Right atrium auricular region (tissue), 2 donors: ENCODE measurements around the gene CEP70. TPM values are rescaled to one million over a fixed set of nuclear protein-coding genes. Genes with fewer than 3 reads are reported as not detected.
A peak's percentile ranks its signal among the peaks of the same experiment; 100 is the strongest.

Experiments used
- DNase-seq: peaks from one replicate; pipeline ENCODE4 v3.0.0-alpha.2; 2019; ENCODE audit warnings: low spot score
- H3K27ac ChIP-seq, 2 donors: fragments of 200-600 bp; sonication (generic); 1 replicate in 1 of 2; 2 replicates in 1 of 2; pipeline ENCODE4 v1.5.1; 2016 to 2019
- H3K27me3 ChIP-seq, 2 donors: fragments of 200-600 bp; sonication (generic); one replicate each; pipeline versions ENCODE4 v1.5.1 to v1.6.0; 2017 to 2019
- H3K36me3 ChIP-seq: fragments of 200-600 bp; sonication (generic); one replicate; pipeline ENCODE4 v1.5.1; 2016
- H3K4me1 ChIP-seq, 2 donors: fragments of 200-600 bp; sonication (generic); one replicate each; pipeline versions ENCODE4 v1.5.1 to v1.6.0; 2017 to 2019
- H3K4me3 ChIP-seq, 2 donors: fragments of 200-600 bp; sonication (generic); 1 replicate in 1 of 2; 2 replicates in 1 of 2; pipeline ENCODE4 v1.5.1; 2017 to 2019; ENCODE audit warnings: mild to moderate bottlenecking in 1 of 2, moderate library complexity in 1 of 2
- H3K9me3 ChIP-seq, 2 donors: fragments of 200-600 bp; sonication (generic); one replicate each; pipeline ENCODE4 v1.5.1; 2019
- total RNA-seq, 2 donors: library from RNA; depleted of rRNA; stranded (reverse); fragments of >200 nt; gene quantifications; one replicate each; pipeline ENCODE4 v1.1.0, GENCODE V29; 2016
- TF ChIP-seq, protein P1 (sequence below), 2 donors: fragments of 200-600 bp; sonication (generic); IDR thresholded peaks; one replicate each; pipeline ENCODE4 v1.5.1; 2019; ENCODE audit warnings: antibody characterized with exemption in 2 of 2

CEP70 gene
- total RNA-seq, 2 donors from 2014 or later: 18.9 to 24.3 TPM

DNA sequence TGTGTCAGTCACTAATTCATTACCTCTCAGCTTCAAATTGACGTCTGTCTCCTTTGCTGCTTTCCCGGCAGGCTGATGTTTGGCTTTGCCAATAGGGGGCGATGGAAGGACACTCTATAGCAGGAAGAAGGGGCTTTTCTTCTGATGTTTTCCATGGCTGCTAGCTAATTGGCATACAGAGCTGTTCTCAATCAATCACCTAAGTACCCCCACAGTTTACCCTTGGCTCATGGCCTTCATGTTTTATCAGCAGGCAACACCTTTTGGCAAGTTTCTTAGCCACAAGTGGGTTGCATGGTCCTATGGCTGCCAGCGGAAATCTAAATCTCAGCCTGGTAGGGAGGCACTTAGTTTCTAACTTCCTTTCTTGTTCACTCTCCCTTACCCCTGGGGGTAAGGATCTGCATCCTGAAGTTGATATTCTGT, 114.6 kb downstream of the CEP70 start:
- no peaks in the 10 kb centered on the region for H3K36me3 ChIP-seq
- no peaks in the 10 kb centered on the region for H3K27me3 ChIP-seq
- H3K27ac ChIP-seq: no peak overlapping the region
- H3K9me3 ChIP-seq: no peaks in the 10 kb centered on the region
- no peaks in the 10 kb centered on the region for H3K4me1 ChIP-seq
- DNase-seq: no peak
- H3K4me3 ChIP-seq: no peak overlapping the region
- TF ChIP-seq, protein P1, sequence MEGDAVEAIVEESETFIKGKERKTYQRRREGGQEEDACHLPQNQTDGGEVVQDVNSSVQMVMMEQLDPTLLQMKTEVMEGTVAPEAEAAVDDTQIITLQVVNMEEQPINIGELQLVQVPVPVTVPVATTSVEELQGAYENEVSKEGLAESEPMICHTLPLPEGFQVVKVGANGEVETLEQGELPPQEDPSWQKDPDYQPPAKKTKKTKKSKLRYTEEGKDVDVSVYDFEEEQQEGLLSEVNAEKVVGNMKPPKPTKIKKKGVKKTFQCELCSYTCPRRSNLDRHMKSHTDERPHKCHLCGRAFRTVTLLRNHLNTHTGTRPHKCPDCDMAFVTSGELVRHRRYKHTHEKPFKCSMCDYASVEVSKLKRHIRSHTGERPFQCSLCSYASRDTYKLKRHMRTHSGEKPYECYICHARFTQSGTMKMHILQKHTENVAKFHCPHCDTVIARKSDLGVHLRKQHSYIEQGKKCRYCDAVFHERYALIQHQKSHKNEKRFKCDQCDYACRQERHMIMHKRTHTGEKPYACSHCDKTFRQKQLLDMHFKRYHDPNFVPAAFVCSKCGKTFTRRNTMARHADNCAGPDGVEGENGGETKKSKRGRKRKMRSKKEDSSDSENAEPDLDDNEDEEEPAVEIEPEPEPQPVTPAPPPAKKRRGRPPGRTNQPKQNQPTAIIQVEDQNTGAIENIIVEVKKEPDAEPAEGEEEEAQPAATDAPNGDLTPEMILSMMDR (IDR thresholded peaks at IDR 0.05): peak; percentile 38 to 70

DNA sequence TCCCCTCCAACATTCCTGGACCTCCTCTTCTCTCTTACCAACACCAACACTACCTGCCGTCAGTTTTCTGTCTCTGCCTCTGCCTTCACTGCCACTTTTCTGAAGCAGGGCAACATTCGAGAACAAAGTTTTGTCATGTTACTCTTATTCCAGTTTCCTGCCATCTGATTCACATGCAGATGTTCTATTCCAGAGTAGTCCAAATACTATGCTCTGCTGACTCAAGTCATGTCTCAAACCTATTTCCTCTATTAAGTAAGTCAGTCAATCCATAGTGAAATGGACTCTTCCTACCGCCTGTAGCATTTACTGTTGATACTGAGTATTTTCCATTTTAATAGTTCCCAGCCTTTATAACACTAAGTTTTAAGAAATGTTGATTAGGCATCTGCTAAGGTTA, 116.3 kb downstream of the CEP70 start:
- Histone ChIP-seq H3K9me3 (no peaks in the 10 kb centered on the region), H3K27ac (no peak overlapping the region), H3K4me3 (no peak overlapping the region), H3K27me3 (no peaks in the 10 kb centered on the region), H3K36me3 (no peaks in the 10 kb centered on the region), H3K4me1 (no peaks in the 10 kb centered on the region)
- TF ChIP-seq, protein P1 (IDR thresholded peaks at IDR 0.05): no peak
- no peak for DNase-seq

DNA sequence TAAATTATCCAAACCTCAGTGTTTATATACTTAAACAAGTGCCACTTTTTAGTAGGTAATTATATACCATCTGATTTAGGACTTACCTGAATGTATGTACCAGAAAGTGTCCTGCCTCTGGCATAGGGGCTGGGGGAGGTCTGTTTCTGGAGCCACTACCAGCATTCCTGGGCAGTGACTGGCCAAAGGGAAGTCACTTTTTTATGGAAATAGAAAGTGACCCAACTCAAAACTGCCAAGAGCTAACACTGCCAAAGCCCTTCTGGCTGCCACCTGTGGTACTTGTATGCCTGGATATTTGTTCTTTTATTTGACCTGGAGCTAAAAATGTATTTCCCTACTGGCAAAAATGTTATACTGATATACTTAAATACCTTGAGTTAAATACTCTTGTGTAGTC, 116.9 kb downstream of the CEP70 start:
- DNase-seq: no peak
- Histone ChIP-seq H3K27me3 (no peaks in the 10 kb centered on the region), H3K4me3 (no peak overlapping the region), H3K9me3 (no peaks in the 10 kb centered on the region), H3K36me3 (no peaks in the 10 kb centered on the region), H3K27ac (no peak overlapping the region), H3K4me1 (no peaks in the 10 kb centered on the region)
- TF ChIP-seq, protein P1 (IDR thresholded peaks at IDR 0.05): no peak

- Histone ChIP-seq H3K4me3 (no peak overlapping the region), H3K9me3 (no peaks in the 10 kb centered on the region), H3K4me1 (no peaks in the 10 kb centered on the region), H3K36me3 (no peaks in the 10 kb centered on the region), H3K27ac (no peak overlapping the region), H3K27me3 (no peaks in the 10 kb centered on the region)
- DNase-seq: no peak
- TF ChIP-seq, protein P1 (IDR thresholded peaks at IDR 0.05): no peak
Measured at GRCh38 chr3:138476526-138476925, 117.5 kb downstream of the CEP70 start.

- Histone ChIP-seq H3K27me3 (no peaks in the 10 kb centered on the region), H3K4me3 (no peak overlapping the region), H3K9me3 (no peaks in the 10 kb centered on the region), H3K4me1 (no peaks in the 10 kb centered on the region), H3K27ac (no peak overlapping the region), H3K36me3 (no peaks in the 10 kb centered on the region)
- DNase-seq: no peak
- TF ChIP-seq, protein P1 (IDR thresholded peaks at IDR 0.05): no peak
Measured at GRCh38 chr3:138474163-138474562, 119.9 kb downstream of the CEP70 start.

- H3K27ac ChIP-seq: no peak overlapping the region
- no peak overlapping the region for H3K4me3 ChIP-seq
- TF ChIP-seq, protein P1 (IDR thresholded peaks at IDR 0.05): no peak
- H3K36me3 ChIP-seq: no peaks in the 10 kb centered on the region
- no peak for DNase-seq
- H3K9me3 ChIP-seq: no peaks in the 10 kb centered on the region
- H3K4me1 ChIP-seq: peaks cover 0 to 6% of the 10 kb centered on the region in 2 donors
- H3K27me3 ChIP-seq: no peaks in the 10 kb centered on the region
Measured at GRCh38 chr3:138473391-138473790, 120.7 kb downstream of the CEP70 start.
